Esophagus (tissue), 2 donors: ENCODE data around the gene EPN3. TPM values are rescaled to one million over a fixed set of nuclear protein-coding genes. Genes with fewer than 3 reads are reported as not detected.

Experiments used
- H3K27ac ChIP-seq, 2 donors: one replicate each; pipeline ENCODE4 v1.5.1; 2013; ENCODE audit warnings: low read depth in 2 of 2, mild to moderate bottlenecking in 2 of 2, inconsistent platforms in 1 of 2, low read length in 1 of 2, moderate library complexity in 1 of 2
- H3K27me3 ChIP-seq, 2 donors: one replicate each; pipeline ENCODE4 v1.6.1; 2013; ENCODE audit warnings: low read length in 2 of 2, control low read depth in 1 of 2, mild to moderate bottlenecking in 1 of 2; ENCODE audit not compliant: insufficient read depth in 2 of 2, control insufficient read depth in 1 of 2
- H3K36me3 ChIP-seq, 2 donors: one replicate each; pipeline ENCODE4 v1.6.1; 2013; ENCODE audit warnings: low read length in 1 of 2; ENCODE audit not compliant: control insufficient read depth in 2 of 2, insufficient read depth in 2 of 2
- H3K4me1 ChIP-seq, 2 donors: one replicate each; pipeline ENCODE4 v1.6.1; 2013; ENCODE audit warnings: low read length in 1 of 2; ENCODE audit not compliant: control insufficient read depth in 2 of 2, insufficient read depth in 2 of 2
- H3K4me3 ChIP-seq, 2 donors: one replicate each; pipeline ENCODE4 v1.5.1; 2013; ENCODE audit warnings: low read length in 2 of 2, mild to moderate bottlenecking in 2 of 2, low read depth in 1 of 2, moderate library complexity in 1 of 2
- H3K9me3 ChIP-seq, 2 donors: one replicate each; pipeline ENCODE4 v1.6.1; 2013; ENCODE audit warnings: mild to moderate bottlenecking in 2 of 2, low read depth in 1 of 2, low read length in 1 of 2, moderate library complexity in 1 of 2; ENCODE audit not compliant: control insufficient read depth in 2 of 2, insufficient read depth in 1 of 2
- WGBS, 2 donors: extraction: QIAGEN DNeasy Blood & Tissue Kit; methylation state at CpG; one replicate each; pipeline ENCODE4 v1.1.7; 2013; 5-methylcytosine and 5-hydroxymethylcytosine counted together
- polyA plus RNA-seq, 2 donors: library from polyadenylated mRNA; stranded (reverse); fragments of 200-250 nt; gene quantifications; one replicate each; pipeline ENCODE4 v1.2.3, GENCODE V29; 2013
- donor health status: healthy with polysubstance abuse.
- donor health status: Bipolar disorder and iron deficiency.

EPN3 gene
- polyA plus RNA-seq, 2 donors = 40.5 to 59.8 TPM

GRCh38 chr17:50495918-50496317 lies 36.6 kb upstream of the EPN3 start:
- Histone ChIP-seq H3K36me3 (no peaks in the 10 kb centered on the region), H3K9me3 (no peaks in the 10 kb centered on the region), H3K27ac (no peak overlapping the region), H3K4me1 (no peaks in the 10 kb centered on the region), H3K4me3 (no peak overlapping the region), H3K27me3 (no peaks in the 10 kb centered on the region)
- WGBS, 2 donors = 91 to 94% methylated on average over 8 of the region's 8 CpGs

- Histone ChIP-seq H3K36me3 (no peaks in the 10 kb centered on the region), H3K27me3 (no peaks in the 10 kb centered on the region), H3K4me1 (no peaks in the 10 kb centered on the region), H3K4me3 (no peak overlapping the region), H3K9me3 (no peaks in the 10 kb centered on the region), H3K27ac (peak overlapping the region; percentile 28 to 73)
- 61% methylated on average over 7 of the region's 7 CpGs for WGBS, 2 donors
Observed at GRCh38 chr17:50498021-50498874, 34.3 kb upstream of the EPN3 start.

- H3K9me3 ChIP-seq = no peaks in the 10 kb centered on the region
Observed at GRCh38 chr17:50499270-50499669, 33.3 kb upstream of the EPN3 start.

GRCh38 chr17:50499721-50500120 lies 32.8 kb upstream of the EPN3 start:
- WGBS, 2 donors = 97 to 98% methylated on average over 2 of the region's 2 CpGs
- Histone ChIP-seq H3K4me3 (no peak overlapping the region), H3K27ac (no peak overlapping the region), H3K4me1 (no peaks in the 10 kb centered on the region), H3K9me3 (no peaks in the 10 kb centered on the region), H3K36me3 (no peaks in the 10 kb centered on the region), H3K27me3 (no peaks in the 10 kb centered on the region)

More at GRCh38 chr17:50499270-50499669, 33.3 kb upstream of the EPN3 start:
- H3K4me3 ChIP-seq = no peak overlapping the region
- H3K36me3 ChIP-seq = no peaks in the 10 kb centered on the region
- no peak overlapping the region for H3K27ac ChIP-seq
- no peaks in the 10 kb centered on the region for H3K27me3 ChIP-seq
- no peaks in the 10 kb centered on the region for H3K4me1 ChIP-seq

GRCh38 chr17:50501054-50501453 lies 31.5 kb upstream of the EPN3 start:
- no peak overlapping the region for H3K4me3 ChIP-seq
- no peak overlapping the region for H3K27ac ChIP-seq
- H3K4me1 ChIP-seq = peaks cover 0 to 3% of the 10 kb centered on the region in 2 donors
- H3K36me3 ChIP-seq = no peaks in the 10 kb centered on the region
- WGBS, 2 donors = 29 to 37% methylated on average over 5 of the region's 5 CpGs
- no peaks in the 10 kb centered on the region for H3K9me3 ChIP-seq
- no peaks in the 10 kb centered on the region for H3K27me3 ChIP-seq

GRCh38 chr17:50502301-50502990 lies 30.1 kb upstream of the EPN3 start:
- no peaks in the 10 kb centered on the region for H3K36me3 ChIP-seq
- no peaks in the 10 kb centered on the region for H3K27me3 ChIP-seq
- H3K4me3 ChIP-seq = no peak overlapping the region
- H3K9me3 ChIP-seq = no peaks in the 10 kb centered on the region
- 83 to 88% methylated on average over 9 of the region's 9 CpGs for WGBS, 2 donors
- H3K27ac ChIP-seq = no peak overlapping the region
- H3K4me1 ChIP-seq = peaks cover 0 to 3% of the 10 kb centered on the region in 2 donors

- Histone ChIP-seq H3K4me3 (no peak overlapping the region), H3K36me3 (no peaks in the 10 kb centered on the region), H3K4me1 (peaks cover 0 to 6% of the 10 kb centered on the region in 2 donors), H3K27me3 (no peaks in the 10 kb centered on the region), H3K27ac (no peak overlapping the region), H3K9me3 (no peaks in the 10 kb centered on the region)
- 40 to 45% methylated on average over 7 of the region's 7 CpGs for WGBS, 2 donors
Observed at GRCh38 chr17:50505591-50506130, 26.9 kb upstream of the EPN3 start.

- Histone ChIP-seq H3K4me3 (no peak overlapping the region), H3K27me3 (no peaks in the 10 kb centered on the region), H3K27ac (no peak overlapping the region), H3K36me3 (no peaks in the 10 kb centered on the region), H3K9me3 (no peaks in the 10 kb centered on the region), H3K4me1 (peaks cover 0 to 6% of the 10 kb centered on the region in 2 donors)
- WGBS, 2 donors = 76% methylated on average over 7 of the region's 7 CpGs
Observed at GRCh38 chr17:50506298-50506697, 26.2 kb upstream of the EPN3 start.

- Histone ChIP-seq H3K27ac (peak within 1 kb of the TSS in 1 of 2 donors; percentile 35), H3K27me3 (no peaks in the 10 kb centered on the region), H3K9me3 (no peaks in the 10 kb centered on the region), H3K36me3 (no peaks in the 10 kb centered on the region), H3K4me1 (peaks cover 0 to 6% of the 10 kb centered on the region in 2 donors), H3K4me3 (peak within 1 kb of the TSS; percentile 53 to 55)
- WGBS, 2 donors = 11% methylated on average over 54 to 66 of the region's 66 CpGs
Observed at GRCh38 chr17:50507871-50508572, 24.5 kb upstream of the EPN3 start, which contains the start of gene MYCBPAP. Gene MYCBPAP, plus strand, starts transcription at chr17:50508439. Its CDS starts 236 bp downstream, at chr17:50508675.
